HG03064 (cell line): ENCODE measurements around the gene TMEM178A.
"Not testable (repeated sequence)": the region's sequence is repeated elsewhere in the genome, so short reads cannot be mapped to it uniquely, and the experiment has no call there.

Source experiments
- ATAC-seq: cut with Tn5 transposase; IDR thresholded peaks from one replicate; pipeline ENCODE4 v1.9.1; 2021; ENCODE audit warnings: low read depth; ENCODE audit not compliant: unreplicated experiment

Gene TMEM178A

GRCh38 chr2:39647104-39647765 is 18.5 kb upstream of the TMEM178A start:
- no peak for ATAC-seq

- ATAC-seq = no peak
These were observed 17.1 kb upstream of the TMEM178A start for GRCh38 chr2:39648580-39648979.

- no peak for ATAC-seq
These were observed 16.2 kb upstream of the TMEM178A start for GRCh38 chr2:39649511-39649910.

GRCh38 chr2:39650468-39650867 is 15.2 kb upstream of the TMEM178A start:
- ATAC-seq = no peak

- ATAC-seq = not testable (repeated sequence)
These were observed 9.5 kb upstream of the TMEM178A start for GRCh38 chr2:39656215-39656614.

- ATAC-seq = no peak
These were observed 8.3 kb upstream of the TMEM178A start for GRCh38 chr2:39657287-39657937.

GRCh38 chr2:39658371-39658770 is 7.3 kb upstream of the TMEM178A start:
- ATAC-seq = no peak

GRCh38 chr2:39659765-39660611 is 5.7 kb upstream of the TMEM178A start:
- no peak for ATAC-seq

- ATAC-seq = no peak
These were observed 5.0 kb upstream of the TMEM178A start for GRCh38 chr2:39660612-39661236.

- ATAC-seq = no peak
These were observed 3.9 kb upstream of the TMEM178A start for GRCh38 chr2:39661826-39662225.

GRCh38 chr2:39663187-39663930 is 2.4 kb upstream of the TMEM178A start:
- no peak for ATAC-seq

GRCh38 chr2:39664232-39664887 is 1.4 kb upstream of the TMEM178A start:
- ATAC-seq = no peak

- no peak for ATAC-seq
These were observed 677 bp upstream of the TMEM178A start for GRCh38 chr2:39664888-39665591.

- ATAC-seq = no peak
These were observed 879 bp downstream of the TMEM178A start for GRCh38 chr2:39666491-39667101.

- ATAC-seq = no peak
These were observed 1.6 kb downstream of the TMEM178A start for GRCh38 chr2:39667104-39667885.

- no peak for ATAC-seq
These were observed 2.2 kb downstream of the TMEM178A start for GRCh38 chr2:39667886-39668276.

GRCh38 chr2:39668576-39669080 is 2.9 kb downstream of the TMEM178A start:
- no peak for ATAC-seq

GRCh38 chr2:39671604-39672003 is 5.9 kb downstream of the TMEM178A start:
- no peak for ATAC-seq
